ENCODE measurements around the gene HLA-C. TPM values are rescaled to one million over a fixed set of nuclear protein-coding genes. Genes with fewer than 3 reads are reported as not detected.

Gene HLA-C
- total RNA-seq, 1 donor from 2014 or later = 1,186 TPM

GRCh38 chr6:31270788-31271640, 878 bp downstream of the HLA-C start:
- ATAC-seq = peak; percentile 86 to 89
- peaks cover 12% of the 10 kb centered on the region for H3K36me3 ChIP-seq
- TF ChIP-seq CTCF (IDR thresholded peaks at IDR 0.05) = no peak
- H3K4me1 ChIP-seq = no peaks in the 10 kb centered on the region
- H3K27ac ChIP-seq = peak overlapping the region; percentile 95
- H3K27me3 ChIP-seq (ENCODE audit: low read depth) = no peaks in the 10 kb centered on the region
- peak; percentile 81 for DNase-seq
- peak overlapping the region; percentile 64 for H3K4me3 ChIP-seq
- intact Hi-C loops (cut with DNase I) = loop anchor here (10.0 kb wide), 1 partner anchor 84 kb away; the partner anchor contains the start of gene HLA-B
- no peaks in the 10 kb centered on the region for H3K9me3 ChIP-seq

GRCh38 chr6:31268836-31269235, 3.1 kb downstream of the HLA-C start:
- Histone ChIP-seq H3K9me3 (no peaks in the 10 kb centered on the region), H3K36me3 (peaks cover 12% of the 10 kb centered on the region), H3K27ac (no peak overlapping the region), H3K4me3 (no peak overlapping the region), H3K27me3 (ENCODE audit: low read depth) (no peaks in the 10 kb centered on the region), H3K4me1 (no peaks in the 10 kb centered on the region)
- no peak for TF ChIP-seq CTCF (IDR thresholded peaks at IDR 0.05)
- DNase-seq = no peak
- intact Hi-C loops (cut with DNase I) = no loop called here
- no peak for ATAC-seq

- intact Hi-C loops (cut with DNase I) = no loop called here
- Histone ChIP-seq H3K9me3 (no peaks in the 10 kb centered on the region), H3K4me3 (no peak overlapping the region), H3K4me1 (no peaks in the 10 kb centered on the region), H3K27ac (no peak overlapping the region), H3K27me3 (ENCODE audit: low read depth) (no peaks in the 10 kb centered on the region), H3K36me3 (peaks cover 12% of the 10 kb centered on the region)
- no peak for TF ChIP-seq CTCF (IDR thresholded peaks at IDR 0.05)
- DNase-seq (no peak), ATAC-seq (no peak)
These were observed 3.5 kb downstream of the HLA-C start for GRCh38 chr6:31268369-31268765.

GRCh38 chr6:31267651-31268368, 4.1 kb downstream of the HLA-C start:
- Histone ChIP-seq H3K9me3 (no peaks in the 10 kb centered on the region), H3K4me3 (no peak overlapping the region), H3K36me3 (peaks cover 12% of the 10 kb centered on the region), H3K27ac (no peak overlapping the region), H3K27me3 (ENCODE audit: low read depth) (no peaks in the 10 kb centered on the region), H3K4me1 (no peaks in the 10 kb centered on the region)
- intact Hi-C loops (cut with DNase I) = no loop called here
- TF ChIP-seq CTCF (IDR thresholded peaks at IDR 0.05) = no peak
- no peak for DNase-seq
- no peak for ATAC-seq

- no peaks in the 10 kb centered on the region for H3K4me1 ChIP-seq
- TF ChIP-seq CTCF (IDR thresholded peaks at IDR 0.05) = no peak
- H3K27me3 ChIP-seq (ENCODE audit: low read depth) = no peaks in the 10 kb centered on the region
- H3K4me3 ChIP-seq = no peak overlapping the region
- no peaks in the 10 kb centered on the region for H3K9me3 ChIP-seq
- DNase-seq (no peak), ATAC-seq (no peak)
- intact Hi-C loops (cut with DNase I) = no loop called here
- H3K27ac ChIP-seq = no peak overlapping the region
- H3K36me3 ChIP-seq = peaks cover 12% of the 10 kb centered on the region
These were observed 5.1 kb downstream of the HLA-C start for GRCh38 chr6:31266567-31267360.
